K562 (cell line): ENCODE results near the gene GALP.

Experiments used
- BACH1 ChIP-seq: fragments of 200-800 bp; sonication (Bioruptor generic); IDR thresholded peaks from 2 replicates; pipeline ENCODE4 v1.6.1; 2016; ENCODE audit warnings: missing genetic modification characterization, missing compliant biosample characterization
- CEBPB ChIP-seq: fragments of 450-650 bp; IDR thresholded peaks from 2 replicates; pipeline ENCODE4 v1.6.1; 2016; ENCODE audit warnings: missing genetic modification characterization, missing compliant biosample characterization
- FOXA1 ChIP-seq: fragments of 450-650 bp; IDR thresholded peaks from 2 replicates; pipeline ENCODE4 v1.6.1; 2016; ENCODE audit warnings: mild to moderate bottlenecking, borderline replicate concordance
- FUS ChIP-seq: fragments of 200-400 bp; formaldehyde crosslinking; optimal IDR thresholded peaks from 2 replicates; pipeline ENCODE3; 2017; ENCODE audit warnings: low read depth, low read length
- NCOA2 ChIP-seq, 2 experiments: fragments of 450-650 bp; IDR thresholded peaks; 2 replicates each; pipeline ENCODE4 v1.6.1; 2018; ENCODE audit warnings: mild to moderate bottlenecking in 2 of 2, moderate library complexity in 1 of 2; ENCODE audit not compliant: partially characterized antibody in 2 of 2
- POLR2A ChIP-seq: fragments of 450-650 bp; conservative IDR thresholded peaks from 2 replicates; pipeline ENCODE4 v1.6.1; 2016
- POLR2AphosphoS5 ChIP-seq: IDR thresholded peaks from 2 replicates; pipeline ENCODE4 v1.6.1; 2011; ENCODE audit warnings: mild to moderate bottlenecking, low read depth, low read length, moderate library complexity; ENCODE audit not compliant: control insufficient read depth, insufficient read depth

- TF ChIP-seq NCOA2 (IDR thresholded peaks at IDR 0.05; ENCODE audit: partially characterized antibody in 2 of 2) (no peak), CEBPB (no peak), BACH1 (no peak), FUS (no peak), POLR2AphosphoS5 (no peak), POLR2A (no peak), FOXA1 (no peak)
Observed at GRCh38 chr19:56191711-56192110, 15.9 kb downstream of the GALP start.
